Lung (tissue), 12 donors: ENCODE measurements around the gene DEFB118. TPM values are rescaled to one million over a fixed set of nuclear protein-coding genes. Genes with fewer than 3 reads are reported as not detected.

Source experiments
- ATAC-seq: fragments of 200-7000 bp; cut with Tn5 transposase; one replicate; pipeline ENCODE4 v1.9.1; 2020; ENCODE audit warnings: moderate number of reproducible peaks; ENCODE audit not compliant: insufficient read depth, low FRiP score
- DNase-seq, 3 donors: peaks; one replicate each; pipeline ENCODE4 v3.0.0-alpha.2; 2013 to 2017
- H3K27ac ChIP-seq, 2 donors: one replicate each; pipeline ENCODE4 v1.5.1; 2013; ENCODE audit warnings: mild to moderate bottlenecking in 2 of 2, moderate library complexity in 2 of 2, control low read depth in 1 of 2, inconsistent platforms in 1 of 2, low read depth in 1 of 2, low read length in 1 of 2
- H3K27me3 ChIP-seq, 3 donors: one replicate each; pipeline ENCODE4 v1.5.1; 2013; ENCODE audit warnings: low read length in 2 of 3; ENCODE audit not compliant: control insufficient read depth in 3 of 3, insufficient read depth in 3 of 3
- H3K36me3 ChIP-seq, 4 donors: one replicate each; pipeline ENCODE4 v1.5.1; 2013; ENCODE audit warnings: low read length in 4 of 4, mild to moderate bottlenecking in 1 of 4, moderate library complexity in 1 of 4; ENCODE audit not compliant: control insufficient read depth in 4 of 4, insufficient read depth in 4 of 4
- H3K4me1 ChIP-seq, 5 donors: one replicate each; pipeline ENCODE4 v1.5.1; 2013; ENCODE audit warnings: low read length in 5 of 5, mild to moderate bottlenecking in 2 of 5, moderate library complexity in 1 of 5; ENCODE audit not compliant: control insufficient read depth in 5 of 5, insufficient read depth in 5 of 5
- H3K4me3 ChIP-seq: one replicate; pipeline ENCODE4 v1.5.1; 2013; ENCODE audit warnings: mild to moderate bottlenecking, control low read depth, moderate library complexity
- H3K9ac ChIP-seq, 2 donors: one replicate each; pipeline ENCODE4 v1.5.1; 2013; ENCODE audit warnings: low read length in 2 of 2, control low read depth in 1 of 2; ENCODE audit not compliant: insufficient read depth in 1 of 2
- H3K9me3 ChIP-seq, 4 donors: one replicate each; pipeline ENCODE4 v1.5.1; 2013; ENCODE audit warnings: low read length in 3 of 4, mild to moderate bottlenecking in 1 of 4, moderate library complexity in 1 of 4; ENCODE audit not compliant: control insufficient read depth in 4 of 4, insufficient read depth in 3 of 4
- CTCF ChIP-seq: IDR thresholded peaks from 2 replicates; pipeline ENCODE4 v1.5.1; 2012; ENCODE audit warnings: mild to moderate bottlenecking; ENCODE audit errors: control extremely low read depth, extremely low read depth
- WGBS, 2 donors: extraction: QIAGEN DNeasy Blood & Tissue Kit; methylation state at CpG; one replicate each; pipeline ENCODE4 v1.1.7; 2013; 5-methylcytosine and 5-hydroxymethylcytosine counted together
- polyA plus RNA-seq, 2 donors: library from polyadenylated mRNA; stranded (reverse); fragments of 200-250 nt; gene quantifications; one replicate each; pipeline ENCODE4 v1.2.1, GENCODE V29; 2013
- total RNA-seq, 2 donors: library from RNA; depleted of rRNA in 1 of 2; stranded (reverse); fragments of >200 nt in 1 of 2; gene quantifications; one replicate each; pipeline ENCODE4 v1.2.1, GENCODE V29; 2014 to 2021
- donor health status: control.
- donor health status: control.
- donor health status: Bipolar disorder and iron deficiency.
- donor health status: healthy.
- donor health status: DM: yes; HTN: yes; CAD: no.

The DEFB118 gene
- total and polyA plus RNA-seq, 4 donors = not detected

GRCh38 chr20:31390490-31390889, 22.1 kb downstream of the DEFB118 start, which contains the start of gene DEFB119:
DEFB119 (minus strand) TSS chr20:31390590; CDS start chr20:31390483, 107 bp downstream.
- no peak for DNase-seq
- no peaks in the 10 kb centered on the region for H3K36me3 ChIP-seq
- no peak within 1 kb of the TSS for H3K4me3 ChIP-seq
- H3K4me1 ChIP-seq = no peaks in the 10 kb centered on the region
- no peak within 1 kb of the TSS for H3K27ac ChIP-seq
- ATAC-seq = no peak
- no peak within 1 kb of the TSS for H3K9ac ChIP-seq
- no peak for TF ChIP-seq CTCF
- WGBS, 2 donors = 42 to 47% methylated on average over 1 of the region's 1 CpG
- no peaks in the 10 kb centered on the region for H3K27me3 ChIP-seq
- peaks cover 0 to 3% (median 1%) of the 10 kb centered on the region in 4 donors for H3K9me3 ChIP-seq

- Histone ChIP-seq H3K4me3 (no peak overlapping the region), H3K4me1 (no peaks in the 10 kb centered on the region), H3K36me3 (no peaks in the 10 kb centered on the region), H3K9me3 (peaks cover 0 to 4% (median under 1%) of the 10 kb centered on the region in 4 donors), H3K9ac (no peak overlapping the region), H3K27ac (no peak overlapping the region), H3K27me3 (no peaks in the 10 kb centered on the region)
- DNase-seq (no peak), ATAC-seq (no peak)
- 66 to 67% methylated on average over 2 of the region's 2 CpGs for WGBS, 2 donors
- TF ChIP-seq CTCF = no peak
These were observed 24.4 kb downstream of the DEFB118 start for GRCh38 chr20:31392836-31393235.

GRCh38 chr20:31394900-31395299, 26.5 kb downstream of the DEFB118 start:
- 49 to 51% methylated on average over 3 of the region's 3 CpGs for WGBS, 2 donors
- Histone ChIP-seq H3K9ac (no peak overlapping the region), H3K9me3 (peaks cover 0 to 11% (median 2%) of the 10 kb centered on the region in 4 donors), H3K36me3 (no peaks in the 10 kb centered on the region), H3K27ac (no peak overlapping the region), H3K4me3 (no peak overlapping the region), H3K4me1 (no peaks in the 10 kb centered on the region), H3K27me3 (no peaks in the 10 kb centered on the region)
- ATAC-seq = no peak
- TF ChIP-seq CTCF = no peak
- DNase-seq = no peak

- H3K9ac ChIP-seq = no peak overlapping the region
- H3K27ac ChIP-seq = no peak overlapping the region
- no peaks in the 10 kb centered on the region for H3K36me3 ChIP-seq
- no peak overlapping the region for H3K4me3 ChIP-seq
- no peak for DNase-seq
- ATAC-seq = no peak
- peaks cover 0 to 9% (median 5%) of the 10 kb centered on the region in 4 donors for H3K9me3 ChIP-seq
- no peaks in the 10 kb centered on the region for H3K4me1 ChIP-seq
- 45 to 56% methylated on average over 1 of the region's 1 CpG for WGBS, 2 donors
- TF ChIP-seq CTCF = no peak
- H3K27me3 ChIP-seq = peaks cover 0 to 6% (median 0%) of the 10 kb centered on the region in 3 donors
These were observed 35.5 kb downstream of the DEFB118 start for GRCh38 chr20:31403886-31404285.
